WTC11 (cell line): ENCODE data around the gene SBK3. TPM values are rescaled to one million over a fixed set of nuclear protein-coding genes. Genes with fewer than 3 reads are reported as not detected.

Source experiments
- ATAC-seq: fragments of 200-7000 bp; cut with Tn5 transposase; 2 replicates; pipeline ENCODE4 v1.10.0; 2021; ENCODE audit warnings: mild to moderate bottlenecking, moderate library complexity
- CTCF ChIA-PET: fragments of 300-600 bp; sonication (Branson Sonifier 250); formaldehyde crosslinking; loops from one replicate; lab custom pipeline; 2021; ENCODE audit warnings: antibody characterized with exemption; lab: Charles Lee
- POLR2A ChIA-PET: fragments of 350-600 bp; sonication (Branson Sonifier 250); formaldehyde crosslinking; loops from one replicate; lab custom pipeline; 2021; ENCODE audit warnings: antibody characterized with exemption; lab: Charles Lee
- DNase-seq: peaks from one replicate; pipeline ENCODE4 v3.0.0; 2021; ENCODE audit warnings: low spot score
- H3K27ac Mint-ChIP-seq: 2 replicates; pipeline ENCODE4 v1.8.0; 2021; ENCODE audit warnings: mixed read lengths
- H3K27me3 Mint-ChIP-seq: 2 replicates; pipeline ENCODE4 v1.8.0; 2021; ENCODE audit warnings: low read depth, mild to moderate bottlenecking, moderate library complexity, mixed read lengths
- H3K36me3 Mint-ChIP-seq: 2 replicates; pipeline ENCODE4 v1.8.0; 2021; ENCODE audit warnings: mixed read lengths
- H3K4me1 Mint-ChIP-seq: 2 replicates; pipeline ENCODE4 v1.8.0; 2022; ENCODE audit warnings: mixed read lengths
- H3K4me3 Mint-ChIP-seq: 2 replicates; pipeline ENCODE4 v1.8.0; 2021; ENCODE audit warnings: mild to moderate bottlenecking, moderate library complexity, mixed read lengths
- H3K9me3 Mint-ChIP-seq: 2 replicates; pipeline ENCODE4 v1.8.0; 2021; ENCODE audit warnings: mixed read lengths
- AFF4 ChIP-seq: sonication (generic); formaldehyde crosslinking; IDR thresholded peaks from 2 replicates; pipeline ENCODE4 v1.8.1; 2023; ENCODE audit warnings: mild to moderate bottlenecking, missing genetic modification reagents, borderline replicate concordance
- AR ChIP-seq: fragments of 250-450 bp; sonication (Bioruptor Pico); IDR thresholded peaks from 2 replicates; pipeline ENCODE4 v1.9.0; 2021; ENCODE audit warnings: mild to moderate bottlenecking
- ATF3 ChIP-seq: sonication (generic); formaldehyde crosslinking; conservative IDR thresholded peaks from 2 replicates; pipeline ENCODE4 v1.8.1; 2022; ENCODE audit warnings: mild to moderate bottlenecking, missing genetic modification reagents
- CREM ChIP-seq: sonication (generic); formaldehyde crosslinking; IDR thresholded peaks from 2 replicates; pipeline ENCODE4 v1.8.1; 2022; ENCODE audit warnings: mild to moderate bottlenecking, missing genetic modification reagents, moderate library complexity
- ELF4 ChIP-seq: sonication (generic); formaldehyde crosslinking; IDR thresholded peaks from 2 replicates; pipeline ENCODE4 v1.8.1; 2022; ENCODE audit warnings: low read depth, mild to moderate bottlenecking, moderate library complexity, missing genetic modification reagents
- IRF1 ChIP-seq: sonication (generic); formaldehyde crosslinking; IDR thresholded peaks from 2 replicates; pipeline ENCODE4 v1.8.0; 2023; ENCODE audit warnings: missing genetic modification reagents
- JAZF1 ChIP-seq: fragments of 250-450 bp; sonication (Bioruptor Pico); IDR thresholded peaks from 2 replicates; pipeline ENCODE4 v1.9.0; 2021; ENCODE audit warnings: moderate library complexity, mild to moderate bottlenecking, inconsistent platforms
- NFYB ChIP-seq: sonication (generic); formaldehyde crosslinking; conservative IDR thresholded peaks from 2 replicates; pipeline ENCODE4 v1.8.0; 2022; ENCODE audit warnings: low read depth, missing genetic modification reagents
- NR3C1 ChIP-seq: sonication (generic); formaldehyde crosslinking; conservative IDR thresholded peaks from 2 replicates; pipeline ENCODE4 v1.8.1; 2023; ENCODE audit warnings: low read depth, mild to moderate bottlenecking, missing genetic modification reagents
- PREB ChIP-seq: sonication (generic); formaldehyde crosslinking; IDR thresholded peaks from 2 replicates; pipeline ENCODE4 v1.8.1; 2022; ENCODE audit warnings: mild to moderate bottlenecking, missing genetic modification reagents, moderate library complexity, borderline replicate concordance
- PRRX2 ChIP-seq: fragments of 250-450 bp; sonication (Bioruptor Pico); IDR thresholded peaks from 2 replicates; pipeline ENCODE4 v1.8.0; 2021; ENCODE audit warnings: mild to moderate bottlenecking
- ZNF396 ChIP-seq: fragments of 250-450 bp; sonication (Bioruptor Pico); IDR thresholded peaks from 2 replicates; pipeline ENCODE4 v1.8.0; 2021; ENCODE audit warnings: mild to moderate bottlenecking, moderate library complexity, borderline replicate concordance
- ZNF416 ChIP-seq: fragments of 250-450 bp; sonication (Bioruptor Pico); IDR thresholded peaks from 2 replicates; pipeline ENCODE4 v1.9.0; 2021; ENCODE audit warnings: mild to moderate bottlenecking, inconsistent platforms
- ZNF512 ChIP-seq: sonication (generic); formaldehyde crosslinking; IDR thresholded peaks from 2 replicates; pipeline ENCODE4 v1.8.1; 2022; ENCODE audit warnings: missing genetic modification reagents, borderline replicate concordance
- total RNA-seq: library from RNA; stranded (reverse); gene quantifications from 3 replicates; pipeline ENCODE4 v1.2.3, GENCODE V29; 2021

Gene SBK3
- total RNA-seq, 1 experiment from 2014 or later: 0.90 TPM

GRCh38 chr19:55494172-55494761 lies 51.1 kb downstream of the SBK3 start:
- POLR2A ChIA-PET: no interaction called here
- H3K4me1 Mint-ChIP-seq: no peaks in the 10 kb centered on the region; the same call in 1 of the 2 replicates
- ATAC-seq (no peak), DNase-seq (no peak)
- TF ChIP-seq ZNF416 (CRISPR knock-in tag) (no peak), JAZF1 (CRISPR knock-in tag) (no peak), PREB (CRISPR knock-in tag) (no peak), ATF3 (CRISPR knock-in tag) (no peak), AFF4 (CRISPR knock-in tag) (no peak), ELF4 (no peak), ZNF396 (CRISPR knock-in tag) (no peak), AR (CRISPR knock-in tag) (no peak), NFYB (CRISPR knock-in tag) (no peak), NR3C1 (CRISPR knock-in tag) (no peak), CREM (CRISPR knock-in tag) (no peak), IRF1 (CRISPR knock-in tag) (no peak)
- no peaks in the 10 kb centered on the region for H3K9me3 Mint-ChIP-seq
- no peak overlapping the region for H3K27ac Mint-ChIP-seq
- CTCF ChIA-PET: interaction anchor here (1.2 to 13.5 kb wide), 3 partner anchors 9 to 27 kb away, joined by 3 to 96 read pairs (median 4); partner anchors contain the start of gene NAT14
- H3K36me3 Mint-ChIP-seq: no peaks in the 10 kb centered on the region
- H3K27me3 Mint-ChIP-seq: peaks cover 23% of the 10 kb centered on the region
- no peak overlapping the region for H3K4me3 Mint-ChIP-seq

GRCh38 chr19:55493645-55494171 lies 51.6 kb downstream of the SBK3 start:
- H3K9me3 Mint-ChIP-seq: no peaks in the 10 kb centered on the region
- H3K4me3 Mint-ChIP-seq: no peak overlapping the region
- ATAC-seq: no peak
- H3K27me3 Mint-ChIP-seq: peaks cover 18% of the 10 kb centered on the region
- ChIA-PET CTCF (interaction anchor here (0.8 to 13.5 kb wide), 4 partner anchors 9 to 32 kb away, joined by 3 to 96 read pairs (median 4); partner anchors contain the start of genes ISOC2 and NAT14), POLR2A (no interaction called here)
- TF ChIP-seq PRRX2 (no peak), JAZF1 (CRISPR knock-in tag) (no peak), ZNF512 (no peak)
- DNase-seq: no peak
- no peaks in the 10 kb centered on the region for H3K36me3 Mint-ChIP-seq
- no peaks in the 10 kb centered on the region; the same call in 1 of the 2 replicates for H3K4me1 Mint-ChIP-seq
- no peak overlapping the region for H3K27ac Mint-ChIP-seq
